IPS-18a (cell line): ENCODE results near the gene PBX2.
"Not testable (repeated sequence)": the region's sequence is repeated elsewhere in the genome, so short reads cannot be mapped to it uniquely, and the experiment has no call there.

Experiments
- H3K27ac ChIP-seq: one replicate; pipeline ENCODE4 v1.5.1; 2013; ENCODE audit warnings: low read length
- H3K27me3 ChIP-seq: one replicate; pipeline ENCODE4 v1.6.1; 2013; ENCODE audit warnings: mild to moderate bottlenecking, low read length; ENCODE audit not compliant: control insufficient read depth, insufficient read depth
- H3K36me3 ChIP-seq: one replicate; pipeline ENCODE4 v1.6.1; 2013; ENCODE audit warnings: low read depth, low read length; ENCODE audit not compliant: control insufficient read depth
- H3K4me1 ChIP-seq: one replicate; pipeline ENCODE4 v1.6.1; 2013; ENCODE audit warnings: low read depth, low read length; ENCODE audit not compliant: control insufficient read depth
- H3K4me3 ChIP-seq: one replicate; pipeline ENCODE4 v1.5.1; 2013; ENCODE audit warnings: low read length
- H3K9ac ChIP-seq: one replicate; pipeline ENCODE4 v1.6.1; 2013; ENCODE audit warnings: mild to moderate bottlenecking, low read length, moderate library complexity
- H3K9me3 ChIP-seq: one replicate; pipeline ENCODE4 v1.6.1; 2013; ENCODE audit warnings: low read depth, low read length; ENCODE audit not compliant: control insufficient read depth

The PBX2 gene

GRCh38 chr6:32151181-32151862 lies 38.7 kb downstream of the PBX2 start:
- Histone ChIP-seq H3K27ac (no peak overlapping the region), H3K36me3 (peaks cover 5% of the 10 kb centered on the region), H3K4me3 (peak overlapping the region; percentile 47), H3K4me1 (peaks cover 27% of the 10 kb centered on the region), H3K9me3 (no peaks in the 10 kb centered on the region), H3K9ac (no peak overlapping the region), H3K27me3 (peaks cover 35% of the 10 kb centered on the region)

GRCh38 chr6:32149932-32150870 lies 39.8 kb downstream of the PBX2 start:
- H3K36me3 ChIP-seq, result no peaks in the 10 kb centered on the region
- peak overlapping the region; percentile 47 for H3K4me3 ChIP-seq
- H3K4me1 ChIP-seq, result peaks cover 27% of the 10 kb centered on the region
- H3K9me3 ChIP-seq, result no peaks in the 10 kb centered on the region
- no peak overlapping the region for H3K9ac ChIP-seq
- no peak overlapping the region for H3K27ac ChIP-seq
- H3K27me3 ChIP-seq, result peaks cover 35% of the 10 kb centered on the region

- Histone ChIP-seq H3K9me3 (no peaks in the 10 kb centered on the region), H3K27me3 (peaks cover 35% of the 10 kb centered on the region), H3K4me1 (peaks cover 24% of the 10 kb centered on the region), H3K36me3 (no peaks in the 10 kb centered on the region), H3K9ac (no peak overlapping the region), H3K27ac (no peak overlapping the region), H3K4me3 (no peak overlapping the region)
Measured at GRCh38 chr6:32149092-32149755, 40.8 kb downstream of the PBX2 start.

GRCh38 chr6:32148289-32149091 lies 41.5 kb downstream of the PBX2 start:
- Histone ChIP-seq H3K4me3 (no peak overlapping the region), H3K9ac (no peak overlapping the region), H3K9me3 (no peaks in the 10 kb centered on the region), H3K4me1 (peaks cover 24% of the 10 kb centered on the region), H3K36me3 (no peaks in the 10 kb centered on the region), H3K27me3 (peaks cover 35% of the 10 kb centered on the region), H3K27ac (no peak overlapping the region)

GRCh38 chr6:32147401-32148132 lies 42.4 kb downstream of the PBX2 start:
- no peaks in the 10 kb centered on the region for H3K9me3 ChIP-seq
- no peaks in the 10 kb centered on the region for H3K36me3 ChIP-seq
- H3K9ac ChIP-seq, result no peak overlapping the region
- no peak overlapping the region for H3K27ac ChIP-seq
- H3K4me3 ChIP-seq, result no peak overlapping the region
- peaks cover 28% of the 10 kb centered on the region for H3K27me3 ChIP-seq
- H3K4me1 ChIP-seq, result peaks cover 18% of the 10 kb centered on the region

GRCh38 chr6:32146687-32147086 lies 43.3 kb downstream of the PBX2 start:
- H3K9me3 ChIP-seq, result no peaks in the 10 kb centered on the region
- no peak overlapping the region for H3K9ac ChIP-seq
- no peak overlapping the region for H3K27ac ChIP-seq

GRCh38 chr6:32146287-32146686 lies 43.7 kb downstream of the PBX2 start:
- H3K9me3 ChIP-seq, result no peaks in the 10 kb centered on the region
- peaks cover 9% of the 10 kb centered on the region for H3K4me1 ChIP-seq
- no peak overlapping the region for H3K27ac ChIP-seq
- H3K27me3 ChIP-seq, result peaks cover 19% of the 10 kb centered on the region
- no peak overlapping the region for H3K4me3 ChIP-seq
- no peak overlapping the region for H3K9ac ChIP-seq
- no peaks in the 10 kb centered on the region for H3K36me3 ChIP-seq

More at GRCh38 chr6:32146687-32147086, 43.3 kb downstream of the PBX2 start:
- Histone ChIP-seq H3K4me1 (peaks cover 12% of the 10 kb centered on the region), H3K27me3 (peaks cover 21% of the 10 kb centered on the region), H3K36me3 (no peaks in the 10 kb centered on the region), H3K4me3 (no peak overlapping the region)

- H3K36me3 ChIP-seq, H3K4me1 ChIP-seq: not testable (repeated sequence)
Measured at GRCh38 chr6:32144238-32144637, 45.8 kb downstream of the PBX2 start.

GRCh38 chr6:32140420-32141046 lies 49.5 kb downstream of the PBX2 start:
- Histone ChIP-seq H3K4me1 (no peaks in the 10 kb centered on the region), H3K4me3 (no peak overlapping the region), H3K9me3 (no peaks in the 10 kb centered on the region), H3K27ac (no peak overlapping the region), H3K27me3 (no peaks in the 10 kb centered on the region), H3K9ac (no peak overlapping the region), H3K36me3 (no peaks in the 10 kb centered on the region)

More at GRCh38 chr6:32144238-32144637, 45.8 kb downstream of the PBX2 start:
- H3K4me3 ChIP-seq, H3K27ac ChIP-seq, H3K27me3 ChIP-seq, H3K9me3 ChIP-seq, H3K9ac ChIP-seq: not testable (repeated sequence)

GRCh38 chr6:32139590-32139989 lies 50.4 kb downstream of the PBX2 start:
- H3K36me3 ChIP-seq, result no peaks in the 10 kb centered on the region
- no peak overlapping the region for H3K9ac ChIP-seq
- no peak overlapping the region for H3K27ac ChIP-seq

More at GRCh38 chr6:32139590-32139989, 50.4 kb downstream of the PBX2 start:
- Histone ChIP-seq H3K4me1 (no peaks in the 10 kb centered on the region), H3K27me3 (no peaks in the 10 kb centered on the region), H3K4me3 (no peak overlapping the region), H3K9me3 (no peaks in the 10 kb centered on the region)
